ENCODE data around the gene SORCS2. TPM values are rescaled to one million over a fixed set of nuclear protein-coding genes. Genes with fewer than 3 reads are reported as not detected.

Gene SORCS2
- total RNA-seq, 4 donors from 2014 or later: 0.07 to 1.2 (median 0.11) TPM

DNA sequence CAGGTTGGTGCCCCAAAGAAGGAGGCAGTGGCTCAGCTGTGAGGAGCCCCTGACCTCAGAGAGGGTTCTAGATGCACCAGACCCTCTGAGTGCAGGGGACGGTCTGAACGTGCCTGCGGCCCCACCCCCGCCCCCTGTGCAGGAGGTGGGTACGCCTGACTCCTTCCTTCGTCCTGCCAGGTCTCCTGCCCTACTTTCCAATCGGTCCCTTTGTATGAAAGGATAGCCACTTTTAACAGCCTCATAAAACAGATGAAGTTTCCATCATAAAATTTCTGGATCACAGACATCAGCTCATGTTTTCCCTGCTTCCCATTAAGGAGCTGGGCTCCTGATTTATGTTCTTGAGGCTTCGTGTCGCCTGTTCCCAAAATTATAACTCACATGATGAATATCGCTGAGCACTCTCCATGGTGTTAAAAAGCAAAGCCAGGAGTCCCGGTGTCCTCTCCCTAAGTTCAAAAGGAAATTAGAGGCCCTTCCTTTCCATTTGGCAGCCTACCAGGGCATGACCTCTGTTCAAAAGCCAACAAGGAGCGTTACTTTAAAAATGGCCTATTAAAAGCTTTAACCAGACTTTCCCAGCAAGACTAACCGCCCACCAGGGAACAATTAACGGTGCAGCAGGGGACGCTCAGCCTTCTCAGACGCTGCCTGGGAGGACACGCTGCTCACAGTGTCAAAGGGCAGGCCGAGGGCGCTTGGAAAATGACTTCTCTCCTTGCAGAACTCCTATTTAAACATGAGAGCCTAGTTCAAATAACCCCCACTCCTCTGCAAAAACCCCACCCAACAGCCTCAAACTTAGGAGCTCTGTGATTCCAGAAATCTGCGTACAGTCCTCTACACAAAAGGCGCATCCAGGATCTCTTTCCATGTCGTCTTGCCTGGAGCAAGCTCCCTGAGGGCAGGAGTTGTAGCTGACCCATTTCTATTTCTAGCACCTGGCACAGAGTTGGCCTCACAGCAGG is 565.4 kb downstream of the SORCS2 start:
- in situ Hi-C loops (cut with MboI; ENCODE audit: low sequenced_read_pairs in 4 of 4): no loop called here

DNA sequence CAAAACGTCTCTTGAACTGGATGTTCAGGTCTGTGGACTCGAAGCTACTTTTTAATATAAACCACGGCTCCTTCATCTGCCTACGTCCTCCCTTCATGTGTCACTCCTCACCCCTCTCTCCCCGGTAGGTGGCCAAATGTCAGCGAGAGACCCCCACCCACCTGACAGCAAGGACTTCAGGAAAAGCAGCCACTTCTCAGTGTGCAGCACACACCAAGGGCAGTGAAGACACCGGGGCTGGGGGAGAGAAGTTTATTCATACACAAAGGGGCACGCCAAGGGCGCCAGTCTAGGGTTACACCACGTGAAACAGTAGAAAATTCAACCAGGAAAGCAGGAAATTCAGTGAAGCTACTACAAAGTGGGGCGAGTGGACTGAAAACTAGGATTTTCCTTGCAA is 566.1 kb downstream of the SORCS2 start:
- in situ Hi-C loops (cut with MboI; ENCODE audit: low sequenced_read_pairs in 4 of 4) (no loop called here), intact Hi-C loops (cut with DNase I; ENCODE audit: low total_unique reads) (no loop called here)
- DNase-seq: no peak
- Histone ChIP-seq H3K36me3 (no peaks in the 10 kb centered on the region), H3K9me3 (no peaks in the 10 kb centered on the region), H3K4me1 (peaks cover 18% of the 10 kb centered on the region in 2 donors), H3K27me3 (no peaks in the 10 kb centered on the region), H3K4me3 (no peak overlapping the region), H3K27ac (peak overlapping the region in 2 of 4 donors; percentile 49 to 66)
- no peak for ATAC-seq
- no peak for TF ChIP-seq POLR2A (IDR thresholded peaks at IDR 0.05)
- TF ChIP-seq, protein P1, sequence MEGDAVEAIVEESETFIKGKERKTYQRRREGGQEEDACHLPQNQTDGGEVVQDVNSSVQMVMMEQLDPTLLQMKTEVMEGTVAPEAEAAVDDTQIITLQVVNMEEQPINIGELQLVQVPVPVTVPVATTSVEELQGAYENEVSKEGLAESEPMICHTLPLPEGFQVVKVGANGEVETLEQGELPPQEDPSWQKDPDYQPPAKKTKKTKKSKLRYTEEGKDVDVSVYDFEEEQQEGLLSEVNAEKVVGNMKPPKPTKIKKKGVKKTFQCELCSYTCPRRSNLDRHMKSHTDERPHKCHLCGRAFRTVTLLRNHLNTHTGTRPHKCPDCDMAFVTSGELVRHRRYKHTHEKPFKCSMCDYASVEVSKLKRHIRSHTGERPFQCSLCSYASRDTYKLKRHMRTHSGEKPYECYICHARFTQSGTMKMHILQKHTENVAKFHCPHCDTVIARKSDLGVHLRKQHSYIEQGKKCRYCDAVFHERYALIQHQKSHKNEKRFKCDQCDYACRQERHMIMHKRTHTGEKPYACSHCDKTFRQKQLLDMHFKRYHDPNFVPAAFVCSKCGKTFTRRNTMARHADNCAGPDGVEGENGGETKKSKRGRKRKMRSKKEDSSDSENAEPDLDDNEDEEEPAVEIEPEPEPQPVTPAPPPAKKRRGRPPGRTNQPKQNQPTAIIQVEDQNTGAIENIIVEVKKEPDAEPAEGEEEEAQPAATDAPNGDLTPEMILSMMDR (IDR thresholded peaks at IDR 0.05 in 4 of 5, conservative IDR thresholded peaks at IDR 0.05 in 1 of 5): no peak

More for the DNA sequence above, 565.4 kb downstream of the SORCS2 start:
- TF ChIP-seq, protein P1 (IDR thresholded peaks at IDR 0.05 in 4 of 5, conservative IDR thresholded peaks at IDR 0.05 in 1 of 5): peak in 1 of 5 experiments; percentile 7
- no peak for TF ChIP-seq POLR2A (IDR thresholded peaks at IDR 0.05)
- intact Hi-C loops (cut with DNase I; ENCODE audit: low total_unique reads): no loop called here
- no peaks in the 10 kb centered on the region for H3K9me3 ChIP-seq
- no peak overlapping the region for H3K4me3 ChIP-seq
- ATAC-seq: peak; percentile 58 to 76
- H3K36me3 ChIP-seq: no peaks in the 10 kb centered on the region
- H3K27me3 ChIP-seq: no peaks in the 10 kb centered on the region
- no peak for DNase-seq
- peaks cover 18% of the 10 kb centered on the region in 2 donors for H3K4me1 ChIP-seq
- peak overlapping the region; percentile 18 to 66 (median 36) for H3K27ac ChIP-seq

DNA sequence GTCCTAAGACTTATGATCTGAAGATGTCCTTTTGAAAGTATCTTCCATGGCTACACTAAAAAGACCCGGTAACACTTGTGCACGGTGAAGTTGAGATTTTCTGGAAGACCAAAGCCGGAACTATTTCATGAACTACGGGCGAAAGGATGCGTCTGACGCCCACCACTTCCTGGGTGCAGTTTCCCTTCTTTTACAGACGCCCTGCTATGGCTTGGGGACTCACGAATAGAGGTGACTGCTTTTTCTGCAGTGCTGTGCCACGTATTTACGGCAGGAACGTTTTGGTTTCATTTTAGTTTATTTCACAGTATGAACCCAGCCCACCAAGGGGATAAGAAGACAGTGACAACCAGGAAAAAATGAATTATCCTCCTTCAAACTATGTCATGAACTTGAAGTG is 566.9 kb downstream of the SORCS2 start:
- H3K4me1 ChIP-seq: peaks cover 18% of the 10 kb centered on the region in 2 donors
- TF ChIP-seq, protein P1 (IDR thresholded peaks at IDR 0.05 in 4 of 5, conservative IDR thresholded peaks at IDR 0.05 in 1 of 5): no peak
- TF ChIP-seq POLR2A (IDR thresholded peaks at IDR 0.05): no peak
- no peak overlapping the region for H3K4me3 ChIP-seq
- H3K27ac ChIP-seq: no peak overlapping the region
- no peaks in the 10 kb centered on the region for H3K9me3 ChIP-seq
- no peaks in the 10 kb centered on the region for H3K27me3 ChIP-seq
- ATAC-seq: no peak
- intact Hi-C loops (cut with DNase I; ENCODE audit: low total_unique reads) (no loop called here), in situ Hi-C loops (cut with MboI; ENCODE audit: low sequenced_read_pairs in 4 of 4) (no loop called here)
- DNase-seq: no peak
- H3K36me3 ChIP-seq: no peaks in the 10 kb centered on the region

DNA sequence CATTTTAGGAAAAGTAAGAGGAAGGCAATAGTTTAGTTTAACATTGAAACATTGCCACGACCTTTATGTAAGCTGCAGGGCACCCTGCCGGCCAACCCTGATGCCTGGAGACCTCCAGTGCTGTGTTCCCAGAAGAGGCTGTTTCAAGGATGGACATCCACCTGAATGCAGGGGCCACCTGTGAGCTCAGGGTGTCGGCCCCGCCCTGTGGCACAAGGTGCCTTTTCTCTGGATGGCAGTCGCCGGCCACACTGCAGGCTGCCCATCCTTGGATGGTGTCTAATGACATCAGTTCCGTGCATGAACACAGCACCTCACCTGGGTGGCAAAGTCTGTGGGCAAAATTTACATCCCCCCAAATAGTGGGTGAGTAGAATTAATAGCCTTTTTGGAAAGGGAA is 567.3 kb downstream of the SORCS2 start:
- in situ Hi-C loops (cut with MboI; ENCODE audit: low sequenced_read_pairs in 4 of 4) (no loop called here), intact Hi-C loops (cut with DNase I; ENCODE audit: low total_unique reads) (no loop called here)
- H3K27ac ChIP-seq: no peak overlapping the region
- no peaks in the 10 kb centered on the region for H3K36me3 ChIP-seq
- H3K27me3 ChIP-seq: no peaks in the 10 kb centered on the region
- TF ChIP-seq, protein P1 (IDR thresholded peaks at IDR 0.05 in 4 of 5, conservative IDR thresholded peaks at IDR 0.05 in 1 of 5): no peak
- TF ChIP-seq POLR2A (IDR thresholded peaks at IDR 0.05): no peak
- ATAC-seq: no peak
- peaks cover 18% of the 10 kb centered on the region in 2 donors for H3K4me1 ChIP-seq
- DNase-seq: no peak
- H3K9me3 ChIP-seq: no peaks in the 10 kb centered on the region
- no peak overlapping the region for H3K4me3 ChIP-seq

All from gastrocnemius medialis (tissue), 4 donors.